Femur (tissue), 1 donor: ENCODE measurements around the gene SNRPN.
"Not testable (repeated sequence)": the region's sequence is repeated elsewhere in the genome, so short reads cannot be mapped to it uniquely, and the experiment has no call there.

ENCODE experiments used
- DNase-seq: peaks from one replicate; pipeline ENCODE4 v3.0.0-alpha.2; 2017

SNRPN gene

DNA sequence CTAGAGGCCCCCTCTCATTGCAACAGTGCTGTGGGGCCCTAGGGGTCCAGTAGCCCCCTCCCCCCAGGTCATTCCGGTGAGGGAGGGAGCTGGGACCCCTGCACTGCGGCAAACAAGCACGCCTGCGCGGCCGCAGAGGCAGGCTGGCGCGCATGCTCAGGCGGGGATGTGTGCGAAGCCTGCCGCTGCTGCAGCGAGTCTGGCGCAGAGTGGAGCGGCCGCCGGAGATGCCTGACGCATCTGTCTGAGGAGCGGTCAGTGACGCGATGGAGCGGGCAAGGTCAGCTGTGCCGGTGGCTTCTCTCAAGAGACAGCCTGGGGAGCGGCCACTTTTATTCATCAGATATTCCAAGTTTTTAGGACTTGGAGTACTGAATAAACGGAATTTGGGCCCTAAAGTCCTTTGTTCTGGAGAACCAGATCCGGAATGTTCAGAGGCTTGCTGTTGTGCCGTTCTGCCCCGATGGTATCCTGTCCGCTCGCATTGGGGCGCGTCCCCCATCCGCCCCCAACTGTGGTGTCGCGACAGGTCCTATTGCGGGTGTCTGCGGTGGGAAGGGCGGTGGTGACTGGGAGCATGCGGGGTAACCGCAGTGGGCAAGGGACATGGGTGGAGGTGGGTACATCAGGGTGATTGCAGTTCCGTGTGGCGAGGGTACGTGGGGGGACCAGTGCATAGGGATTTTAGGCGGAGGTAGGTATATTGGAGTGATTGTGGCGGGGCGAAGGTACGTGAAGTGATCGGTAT lies at the start of gene SNRPN, which contains the start of gene SNURF:
Gene SNRPN (plus strand): TSS at position 205 of the 748 bp plus-strand sequence. CDS start 19,467 bp downstream, outside the sequence.
Gene SNURF (plus strand): TSS at position 205 of the 748 bp plus-strand sequence. CDS start 62 bp downstream, at position 267.
- DNase-seq, result peak; percentile 82

DNA sequence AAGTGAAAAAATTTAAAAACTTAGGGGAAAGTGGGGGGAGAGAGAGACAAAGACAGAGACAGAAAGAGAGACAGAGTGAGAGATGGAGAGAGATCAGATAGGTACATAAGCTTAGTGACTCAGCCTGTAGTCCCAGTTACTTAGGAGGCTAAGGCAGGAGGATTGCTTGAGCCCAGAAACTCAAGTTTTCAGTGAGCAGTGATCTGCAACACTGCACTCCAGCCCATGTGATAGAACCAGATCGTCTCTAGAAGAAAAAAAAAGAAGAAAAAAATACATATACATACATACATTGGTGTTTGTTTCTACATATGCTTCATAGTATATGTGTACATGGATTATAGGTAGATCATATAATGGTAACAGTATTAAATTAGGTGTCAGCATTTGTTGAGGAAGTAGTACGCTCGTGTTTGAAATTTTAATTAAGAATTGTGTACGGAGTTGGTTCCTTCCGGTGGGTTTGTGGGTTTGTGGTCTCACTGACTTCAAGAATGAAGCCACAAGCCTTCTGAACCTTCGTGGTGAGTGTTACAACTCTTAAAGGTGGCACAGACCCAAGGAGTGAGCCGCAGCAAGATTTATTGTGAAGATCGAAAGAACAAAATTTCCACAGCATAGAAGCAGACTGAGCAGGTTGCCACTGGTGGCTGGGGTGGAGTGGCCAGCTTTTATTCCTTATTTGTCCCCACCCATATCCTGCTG lies 38.3 kb upstream of the SNRPN start:
- DNase-seq, result no peak

DNA sequence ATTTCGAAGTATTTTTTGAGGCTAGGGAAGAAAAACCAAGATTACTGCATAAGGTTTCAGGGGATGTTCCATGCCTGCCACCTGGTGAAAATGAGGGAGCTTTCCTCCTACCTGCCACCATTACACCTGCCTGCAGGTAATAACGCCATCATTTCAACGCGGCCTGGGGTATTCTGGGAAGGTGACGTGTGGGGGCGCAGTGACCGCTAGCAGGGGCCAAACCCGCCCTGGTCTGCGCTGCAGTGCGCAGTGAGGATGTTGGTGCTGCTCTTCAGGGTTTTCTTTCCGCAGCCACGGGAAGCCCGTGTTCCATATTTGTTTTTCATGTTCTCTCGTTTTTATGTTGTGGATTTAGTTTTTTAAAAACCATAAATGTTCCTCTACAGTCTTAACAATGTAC lies 37.4 kb upstream of the SNRPN start:
- DNase-seq, result no peak

DNA sequence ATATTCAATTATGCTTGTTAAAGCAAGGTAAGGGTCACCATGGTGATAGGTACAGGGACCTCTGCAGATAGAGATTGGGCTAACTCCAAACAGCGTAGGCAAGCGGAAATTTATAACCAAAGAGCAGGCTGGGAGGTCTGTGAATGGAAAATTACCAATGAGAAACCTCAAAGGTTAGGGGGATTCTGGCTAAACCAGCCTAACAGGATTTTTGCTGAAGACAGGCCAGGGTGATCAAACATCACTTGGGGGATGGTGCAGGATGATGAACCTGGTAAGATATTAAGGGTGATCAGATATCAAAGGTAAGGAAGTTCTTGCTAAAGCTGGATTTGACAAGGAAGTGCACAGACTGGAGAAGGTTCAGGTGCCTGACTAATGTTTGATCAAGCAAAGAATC lies 35.3 kb upstream of the SNRPN start:
- DNase-seq, result no peak

DNA sequence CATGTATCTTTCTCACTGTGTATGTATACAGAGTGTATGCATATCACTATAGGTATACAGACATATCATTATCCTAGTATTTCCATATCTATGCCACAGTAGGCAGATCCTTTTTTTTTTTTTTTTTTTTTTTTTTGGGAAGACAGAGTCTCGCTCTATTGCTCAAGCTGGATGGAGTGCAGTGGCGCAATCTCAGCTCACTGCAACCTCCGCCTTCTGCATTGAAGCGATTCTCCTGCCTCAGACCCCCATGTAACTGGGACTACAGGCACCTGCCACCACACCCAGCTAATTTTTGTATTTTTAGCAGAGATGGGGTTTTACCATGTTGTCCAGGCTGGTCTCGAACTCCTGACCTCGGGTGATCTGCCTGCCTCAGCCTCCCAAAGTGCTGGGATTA lies 32.0 kb upstream of the SNRPN start:
- DNase-seq, result not testable (repeated sequence)

DNA sequence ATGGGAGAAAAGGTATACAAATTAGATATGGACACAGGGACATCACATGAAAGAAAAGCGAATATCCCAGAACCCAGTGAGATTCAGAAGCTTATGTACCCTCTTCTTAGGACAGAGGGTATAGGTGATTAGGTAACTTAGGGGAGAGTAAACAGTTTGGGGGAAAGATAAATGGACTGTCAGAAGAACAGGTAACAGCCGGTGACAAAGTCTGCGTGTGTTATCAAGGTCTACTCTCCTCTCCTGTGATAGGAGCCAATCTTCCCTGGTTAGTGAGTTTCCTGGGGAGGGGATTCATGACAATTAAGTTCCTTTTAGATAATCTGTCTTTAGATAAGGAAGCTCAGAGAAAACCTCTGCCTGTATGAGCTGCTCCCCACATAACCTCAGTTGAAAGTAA lies 30.6 kb upstream of the SNRPN start:
- no peak for DNase-seq

DNA sequence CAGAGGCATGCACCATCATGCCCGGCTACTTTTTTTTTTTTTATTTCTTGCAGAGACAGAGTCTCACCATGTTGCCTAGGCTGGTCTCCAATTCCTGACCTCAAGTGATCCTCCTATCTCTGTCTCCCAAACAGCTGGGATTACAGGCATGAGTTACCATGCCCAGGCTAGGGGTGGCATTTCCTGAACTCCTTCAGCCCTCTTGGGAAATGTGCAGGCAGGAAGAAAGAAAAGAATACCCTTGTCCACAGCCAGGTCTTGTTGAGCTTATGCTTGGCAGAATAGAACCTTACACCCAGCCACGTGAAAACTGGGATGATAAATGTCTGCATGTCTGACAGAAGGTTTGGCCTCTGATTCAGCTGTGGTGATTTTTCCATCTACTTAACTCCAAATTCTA lies 30.2 kb upstream of the SNRPN start:
- no peak for DNase-seq

DNA sequence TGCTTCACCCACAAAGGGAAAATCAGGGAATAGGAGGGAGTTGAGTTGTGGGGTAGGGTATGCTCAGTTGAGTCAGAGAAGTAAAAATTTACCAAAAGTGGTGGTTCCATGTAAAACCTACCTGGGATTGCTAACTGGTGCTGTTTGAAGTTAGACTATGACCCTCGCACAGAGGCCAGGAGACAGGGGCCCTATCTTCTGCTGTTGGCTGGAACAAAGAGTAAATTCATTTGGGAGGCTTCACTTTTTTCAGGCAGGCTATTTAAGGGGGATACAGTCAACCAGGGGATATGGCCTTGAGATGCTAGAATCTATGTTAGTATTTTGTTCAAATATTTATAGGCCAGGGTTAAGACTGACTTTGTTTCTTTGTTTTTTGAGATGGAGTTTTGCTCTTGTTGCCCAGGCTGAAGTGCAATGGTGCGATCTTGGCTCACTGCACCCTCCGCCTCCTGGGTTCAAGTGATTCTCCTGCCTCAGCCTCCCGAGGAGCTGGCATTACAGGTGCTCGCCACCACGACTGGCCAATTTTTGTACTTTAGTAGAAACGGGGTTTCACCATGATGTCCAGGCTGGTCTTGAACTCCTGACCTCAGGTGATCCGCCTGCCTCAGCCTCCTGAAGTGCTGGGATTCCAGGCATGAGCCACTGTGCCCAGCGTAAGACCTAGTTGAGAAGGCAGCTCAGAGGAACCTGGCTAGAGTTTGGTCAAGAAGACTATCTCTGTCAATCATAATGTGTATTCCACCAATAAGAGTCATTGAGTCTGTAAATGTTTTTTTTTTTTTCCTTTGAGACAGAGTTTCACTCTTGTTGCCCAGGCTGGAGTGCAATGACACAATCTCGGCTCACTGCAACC lies 22.7 kb upstream of the SNRPN start:
- DNase-seq, result not testable (repeated sequence)

DNA sequence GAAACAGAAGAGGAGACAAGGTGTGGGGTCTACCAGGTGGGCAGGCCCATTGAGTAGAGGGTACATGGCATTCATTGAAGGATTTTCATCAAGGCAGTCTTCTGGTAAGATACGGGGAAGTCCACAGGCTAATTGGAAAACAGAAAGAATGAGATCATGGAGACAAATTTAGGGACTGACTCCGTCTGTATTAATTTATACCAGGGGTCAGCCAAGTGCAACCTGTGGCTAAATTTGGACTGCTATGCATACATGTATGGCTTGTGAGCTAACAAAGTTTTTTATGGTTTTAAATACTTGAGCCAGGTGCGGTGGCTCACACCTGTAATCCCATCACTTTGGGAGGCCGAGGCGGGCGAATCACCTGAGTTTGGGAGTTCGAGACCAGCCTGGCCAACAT lies 21.1 kb upstream of the SNRPN start:
- DNase-seq, result no peak

DNA sequence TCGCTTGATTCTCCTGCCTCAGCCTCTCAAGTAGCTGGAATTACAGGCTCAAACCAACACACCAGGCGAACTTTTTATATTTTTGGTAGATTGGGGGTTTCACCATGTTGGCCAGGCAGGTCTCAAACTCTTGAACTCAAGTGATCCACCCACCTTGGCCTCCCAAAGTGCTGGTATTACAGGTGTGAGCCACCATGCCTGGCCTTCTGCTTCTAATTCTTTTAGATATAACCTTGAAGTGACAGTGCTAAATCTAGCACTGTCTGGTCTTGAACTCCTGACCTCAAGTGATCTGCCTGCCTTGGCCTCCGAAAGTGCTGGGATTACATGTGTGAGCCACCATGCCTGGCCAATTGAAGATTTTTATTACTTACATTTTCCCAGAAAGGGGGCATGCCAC lies 16.6 kb upstream of the SNRPN start:
- DNase-seq, result not testable (repeated sequence)

DNA sequence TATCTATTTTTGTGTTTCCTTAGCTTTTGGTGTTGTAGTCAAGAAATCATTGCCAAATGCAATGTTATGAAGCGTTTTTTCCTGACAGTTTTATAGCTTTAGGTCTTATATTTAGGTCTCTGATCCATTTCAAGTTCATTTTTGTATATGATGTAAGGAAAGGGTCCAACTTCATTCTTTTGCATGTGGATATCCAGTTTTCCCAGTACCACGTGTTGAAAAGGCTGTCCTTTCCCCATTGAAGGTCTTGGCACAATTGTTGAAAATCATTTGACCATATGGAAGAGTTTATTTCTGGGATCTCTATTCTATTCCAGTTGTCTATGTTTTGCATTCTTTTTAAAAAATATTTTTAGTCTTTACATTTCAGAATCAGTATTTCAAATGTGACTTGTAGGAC lies 14.6 kb upstream of the SNRPN start:
- DNase-seq, result no peak

DNA sequence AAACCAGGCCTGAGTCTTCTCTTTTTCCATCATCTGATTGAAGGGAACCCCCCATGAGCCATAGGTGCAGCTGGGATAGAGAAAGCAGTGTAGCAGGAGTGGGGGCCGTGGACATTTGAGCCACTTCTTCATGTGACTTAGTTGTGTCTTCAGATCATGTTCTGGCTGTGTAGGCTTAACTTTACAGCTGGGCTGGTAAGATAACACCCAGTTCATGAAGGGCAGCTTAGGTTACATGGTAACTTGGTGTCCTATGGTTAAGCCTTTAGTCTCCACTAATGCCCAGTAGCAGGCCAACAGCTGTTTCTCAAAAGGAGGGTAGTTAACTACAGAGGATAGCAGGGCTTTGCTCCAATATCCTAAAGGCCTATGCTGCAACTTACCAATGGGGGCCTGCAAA lies 11.4 kb upstream of the SNRPN start:
- no peak for DNase-seq

DNA sequence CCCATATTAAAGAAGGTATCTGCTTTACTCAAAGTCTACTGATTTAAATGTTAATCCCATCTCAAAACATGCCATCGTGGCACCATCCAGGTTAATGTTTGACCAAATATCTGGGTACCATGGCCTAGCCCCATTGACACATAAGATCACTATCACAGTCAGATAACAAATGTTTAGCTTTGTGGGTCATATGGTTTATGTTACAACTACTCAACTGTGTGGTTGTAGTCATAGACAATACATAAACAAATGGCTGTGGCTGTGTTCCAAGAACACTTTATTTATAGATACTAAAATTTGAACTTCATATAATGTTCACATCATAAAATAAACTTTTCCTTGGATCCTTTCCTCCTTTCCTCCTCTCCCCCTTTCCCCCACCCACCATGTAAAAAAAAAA lies 9.8 kb upstream of the SNRPN start:
- no peak for DNase-seq

DNA sequence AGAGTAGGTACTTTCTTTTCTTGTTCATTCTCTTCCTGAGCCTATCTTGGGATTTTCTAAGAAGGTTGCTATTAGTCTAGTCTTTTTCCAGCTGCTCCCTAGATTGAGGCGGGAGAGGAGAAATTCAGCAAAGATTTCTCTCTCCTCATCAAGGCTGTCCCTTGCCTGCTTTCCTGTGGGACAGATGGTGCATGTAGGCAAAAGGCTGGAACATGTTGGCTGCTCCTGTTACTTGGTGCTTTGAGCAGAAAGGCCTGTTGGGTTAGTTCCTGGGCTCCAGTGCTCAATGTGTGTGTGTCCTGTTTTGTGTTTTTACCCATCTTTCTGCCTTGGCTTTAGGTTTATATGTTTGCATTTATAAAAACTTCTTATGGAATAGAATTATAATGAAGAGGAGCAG lies 9.1 kb upstream of the SNRPN start:
- DNase-seq, result no peak

DNA sequence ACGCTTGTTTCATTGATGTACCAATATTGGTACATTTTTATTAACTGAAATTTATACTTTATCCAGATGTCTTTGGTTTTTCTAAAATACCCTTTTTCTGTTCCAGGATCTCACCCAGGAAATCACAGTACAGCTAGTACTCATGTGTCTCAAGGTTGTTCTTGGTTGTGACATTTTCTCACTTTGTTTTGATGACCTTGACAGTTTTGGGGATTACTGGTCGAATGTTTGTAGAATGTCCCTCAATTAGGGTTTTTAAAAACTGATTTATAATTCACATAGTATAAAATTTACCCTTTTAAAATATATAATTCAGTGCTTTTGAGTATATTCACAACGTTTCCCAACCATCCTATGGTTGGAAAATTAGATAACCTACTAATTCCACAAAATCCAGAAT lies 6.3 kb upstream of the SNRPN start:
- no peak for DNase-seq

DNA sequence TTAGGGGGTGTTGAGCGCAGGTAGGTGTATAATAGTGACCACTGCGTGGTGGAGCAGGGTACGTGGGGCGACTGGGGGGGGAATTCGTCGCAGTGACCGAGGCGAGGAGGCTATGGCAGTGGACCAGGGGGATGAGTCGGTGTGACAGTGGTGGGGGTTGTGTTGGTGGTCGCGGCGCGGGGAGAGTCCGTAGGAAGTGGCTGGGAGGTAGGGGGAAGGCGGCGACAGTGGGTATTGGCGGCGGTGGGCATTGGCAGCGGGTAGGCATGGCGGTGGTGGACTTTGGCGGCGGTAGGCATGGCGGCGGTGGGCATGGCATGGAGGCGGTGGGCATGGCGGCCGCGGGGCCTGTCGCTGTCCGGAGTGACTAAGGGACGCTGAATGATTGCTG lies 739 bp downstream of the SNRPN start:
- peak; percentile 27 for DNase-seq

DNA sequence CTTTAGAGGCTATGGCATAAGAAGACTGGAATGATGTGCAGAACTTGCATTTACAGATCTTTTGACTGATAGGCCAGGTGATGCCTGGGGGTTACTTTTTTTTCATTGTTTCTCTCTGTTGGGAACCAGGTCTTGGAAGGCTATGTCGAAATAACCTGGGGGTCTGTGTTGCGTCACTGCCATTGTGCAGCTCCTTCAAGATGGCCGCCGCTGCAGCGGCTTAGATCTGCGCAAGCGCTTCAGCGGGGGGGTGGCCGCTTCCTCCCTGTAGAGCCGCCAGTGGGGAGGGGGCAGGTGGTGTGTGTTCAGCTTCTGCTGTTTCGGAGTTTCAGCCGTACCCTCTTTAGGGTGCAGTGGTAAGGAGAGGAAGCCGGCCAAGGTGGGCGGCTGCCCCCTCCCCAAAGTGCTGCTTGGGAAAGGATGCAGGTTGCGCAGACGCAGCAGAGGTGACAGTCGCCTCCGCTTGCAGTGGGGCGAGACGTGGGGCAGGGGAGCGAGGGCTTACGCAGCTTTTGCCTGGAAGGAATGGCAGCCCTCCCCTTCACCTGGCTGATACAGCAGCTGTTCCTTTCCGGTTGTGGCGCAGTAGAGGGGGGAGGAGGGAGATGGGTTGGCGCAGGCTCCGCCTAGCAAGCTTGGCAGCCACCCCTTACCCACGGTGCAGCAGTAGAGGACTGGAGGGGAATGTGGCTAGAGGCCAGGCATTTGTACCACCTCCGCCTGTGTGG lies 1.5 kb downstream of the SNRPN start:
- peak; percentile 83 for DNase-seq

DNA sequence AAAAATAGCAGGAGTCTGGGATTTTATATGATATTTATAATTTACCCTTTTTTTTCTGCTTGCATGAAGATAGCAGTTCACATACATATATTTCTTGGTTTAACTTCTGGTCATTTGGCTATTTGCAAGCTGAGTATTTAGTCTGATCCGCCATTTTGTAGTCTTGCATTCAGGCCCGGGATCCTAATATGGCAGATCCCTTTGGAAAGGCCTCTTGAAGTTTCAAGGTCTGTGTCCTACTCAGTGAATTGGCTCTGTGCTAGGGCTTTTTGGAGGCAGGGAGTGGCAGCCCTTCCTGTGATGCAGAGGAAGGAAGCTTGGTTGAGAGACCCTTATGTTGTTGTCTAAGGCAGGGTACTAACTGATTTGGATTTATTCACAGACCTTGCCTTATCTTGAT lies 2.9 kb downstream of the SNRPN start:
- no peak for DNase-seq

DNA sequence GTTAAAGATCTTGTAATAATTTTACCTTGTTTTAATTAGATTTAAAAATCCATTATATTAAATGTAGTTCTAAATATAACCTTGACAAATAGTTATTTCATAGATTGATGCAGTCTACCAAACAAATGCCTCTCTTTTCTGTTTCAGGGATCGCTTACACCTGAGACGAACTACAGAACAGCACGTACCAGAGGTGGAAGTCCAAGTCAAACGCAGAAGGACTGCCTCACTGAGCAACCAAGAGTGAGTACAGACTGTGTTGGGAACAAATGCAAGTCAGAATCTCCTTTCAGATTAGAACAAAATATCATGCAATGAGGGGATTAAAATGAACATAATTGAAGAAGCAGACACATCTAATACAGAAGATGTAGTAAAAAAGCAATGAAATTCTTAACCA lies 7.2 kb downstream of the SNRPN start:
- no peak for DNase-seq

DNA sequence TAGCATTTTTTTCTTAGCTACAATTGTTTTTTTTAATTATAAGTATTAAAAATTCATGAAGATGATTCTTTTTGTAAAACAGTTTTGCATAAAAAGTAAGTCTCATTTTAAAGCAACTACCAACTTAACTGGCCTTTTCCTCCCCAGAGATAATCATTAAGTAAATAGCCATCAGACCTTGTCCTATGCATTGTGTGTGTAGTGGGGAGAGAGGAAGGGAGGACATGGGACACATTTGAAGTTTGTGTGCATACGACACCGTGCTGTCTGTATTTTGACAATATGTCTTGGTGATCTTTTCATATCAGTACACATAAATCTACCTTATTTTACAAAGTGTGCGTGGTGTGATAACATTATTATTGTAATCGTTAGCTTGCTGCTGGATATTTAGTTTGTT lies 8.1 kb downstream of the SNRPN start:
- DNase-seq, result no peak

DNA sequence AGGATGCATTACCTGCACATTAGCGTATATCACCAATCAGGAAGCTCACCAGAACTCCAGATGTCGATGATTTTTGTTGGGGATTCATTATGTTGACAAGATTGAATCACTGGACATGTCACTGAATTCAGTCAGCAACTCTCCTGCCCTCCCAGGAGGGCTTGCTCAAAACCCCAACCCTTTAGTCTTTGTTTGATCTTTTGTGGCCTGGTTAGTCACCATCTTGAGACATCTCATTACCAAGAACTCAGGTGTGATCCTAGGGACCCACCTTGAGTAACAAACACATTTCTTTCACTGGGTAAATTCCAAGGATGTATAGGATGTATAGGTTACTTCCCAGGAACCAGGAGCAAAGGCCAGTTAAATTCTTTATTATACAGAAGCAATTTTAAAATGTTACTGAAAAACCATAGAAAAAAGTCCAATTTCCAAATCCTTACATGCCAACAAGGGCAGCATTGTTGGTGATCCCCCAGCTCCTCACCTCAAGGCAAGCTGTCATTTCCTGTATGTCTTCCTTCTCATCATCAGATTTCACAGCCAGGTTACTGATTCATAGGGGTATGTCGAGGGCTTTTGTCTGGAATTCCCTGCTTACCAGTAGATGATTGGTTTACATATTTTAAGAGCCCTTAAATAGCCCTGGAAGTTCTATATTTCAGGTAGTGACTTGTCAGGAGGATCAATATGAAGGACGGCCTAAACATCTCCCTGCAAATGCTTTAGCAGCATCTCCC lies 11.7 kb downstream of the SNRPN start:
- DNase-seq, result no peak

DNA sequence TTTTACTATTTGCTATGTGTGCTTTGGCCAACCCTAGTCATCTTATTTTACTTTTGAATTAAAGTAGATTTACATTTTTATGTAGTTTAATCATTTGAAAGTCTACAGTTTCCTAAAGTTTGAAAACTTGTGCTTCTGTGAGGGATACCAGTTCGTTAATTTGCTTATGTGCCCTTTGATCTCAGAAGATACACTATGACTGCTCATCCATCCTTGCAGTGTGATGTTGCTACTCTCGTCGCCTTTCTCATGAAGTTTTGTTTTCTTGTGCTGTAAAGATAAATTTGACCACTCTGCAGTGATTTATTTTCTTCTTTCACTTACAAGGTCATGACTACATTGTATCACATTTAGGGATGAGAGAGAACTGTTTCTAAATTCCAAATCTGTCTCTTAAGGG lies 16.3 kb downstream of the SNRPN start:
- no peak for DNase-seq
